Anterior cingulate cortex (tissue), 58 donors: ENCODE data around the gene SEMA3B.
"Not testable (repeated sequence)": the region's sequence is repeated elsewhere in the genome, so short reads cannot be mapped to it uniquely, and the experiment has no call there.

Source experiments
- DNase-seq, 58 donors: peaks; one replicate each; lab custom pipeline; 2025; lab: John Stamatoyannopoulos, UW

Gene SEMA3B

GRCh38 chr3:50256978-50257890, 11.7 kb upstream of the SEMA3B start:
- peak in 6 of 58 donors; percentile 11 to 38 (median 28) for DNase-seq

DNA sequence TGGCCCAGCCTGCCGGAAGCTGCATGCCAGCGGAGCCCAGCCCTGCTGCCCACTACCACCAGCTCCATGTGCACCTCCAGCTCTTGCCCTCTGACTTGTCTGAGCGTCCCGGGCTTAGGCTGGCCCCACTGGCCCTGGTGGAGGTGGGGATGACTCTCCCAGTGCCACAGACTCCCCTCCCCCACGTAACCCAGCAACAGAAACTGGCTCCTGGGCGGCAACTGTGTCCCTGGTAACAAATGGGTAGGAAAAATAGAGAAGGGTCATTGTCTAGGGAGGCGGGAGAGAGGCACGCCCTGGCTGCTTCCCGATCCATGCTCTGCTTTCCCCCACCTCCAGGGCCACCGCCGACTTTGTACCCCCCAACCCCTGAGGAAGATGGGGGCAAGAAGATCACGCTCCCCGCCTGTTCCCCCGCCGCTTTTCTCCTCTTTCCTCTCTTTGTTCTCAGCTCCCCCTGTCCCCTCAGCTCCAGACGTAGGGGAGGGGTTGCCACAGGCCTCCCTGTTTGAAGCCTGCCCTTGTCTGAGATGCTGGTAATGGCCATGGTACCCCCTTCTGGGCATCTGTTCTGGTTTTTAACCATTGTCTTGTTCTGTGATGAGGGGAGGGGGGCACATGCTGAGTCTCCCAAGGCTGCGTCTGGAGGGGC, 10.8 kb upstream of the SEMA3B start:
- peak in 6 of 58 donors; percentile 22 to 41 (median 38) for DNase-seq

DNA sequence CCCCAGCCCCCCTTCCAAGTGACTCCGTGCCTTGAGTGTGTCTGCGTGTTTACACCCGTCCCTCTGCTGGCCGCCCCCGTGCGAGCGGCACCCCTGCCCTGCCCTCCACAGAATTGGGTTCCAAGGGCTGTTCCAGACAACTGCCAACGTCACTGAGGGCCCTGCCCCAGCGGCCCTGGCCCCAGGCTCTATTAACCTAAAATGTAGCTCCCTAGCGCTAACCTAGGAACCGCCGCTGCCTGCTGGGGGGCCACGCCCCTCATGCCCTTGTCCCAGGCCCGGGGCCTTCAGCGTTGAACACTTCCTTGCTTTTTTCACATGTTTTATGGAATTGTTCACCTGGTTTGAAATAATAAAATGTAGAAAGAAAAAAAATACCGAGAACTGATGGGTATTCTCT, 10.0 kb upstream of the SEMA3B start:
- peak in 1 of 58 donors; percentile 34 for DNase-seq

GRCh38 chr3:50259432-50260026, 9.4 kb upstream of the SEMA3B start:
- no peak for DNase-seq

GRCh38 chr3:50260027-50260941, 8.7 kb upstream of the SEMA3B start:
- DNase-seq, result peak; percentile 62 to 97 (median 92)

DNA sequence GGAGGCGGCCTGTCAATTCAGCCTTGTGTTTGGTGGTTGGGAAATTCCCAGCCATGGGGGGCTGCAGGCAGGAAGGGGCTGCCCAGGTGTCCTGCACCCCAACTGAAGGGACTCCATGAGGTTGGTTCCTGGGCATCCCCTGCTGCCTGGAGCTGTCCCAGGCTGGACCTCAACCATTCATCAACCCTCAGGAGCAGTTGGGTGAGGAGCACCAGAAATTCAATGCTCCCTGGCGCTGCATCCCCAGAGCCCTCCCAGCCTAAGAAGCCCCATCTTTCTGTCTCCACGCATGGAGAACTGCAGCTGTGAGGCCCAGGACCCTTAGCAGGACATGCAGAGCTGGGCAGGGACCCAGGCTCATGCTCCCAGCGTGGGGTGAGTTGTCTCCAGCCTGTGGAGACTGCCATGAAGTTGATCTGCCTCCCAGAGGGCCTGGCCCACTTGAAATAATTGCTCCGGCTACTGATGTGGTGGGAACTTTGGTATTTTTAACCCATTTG, 8.0 kb upstream of the SEMA3B start:
- peak in 8 of 58 donors; percentile 36 to 78 (median 60) for DNase-seq

DNA sequence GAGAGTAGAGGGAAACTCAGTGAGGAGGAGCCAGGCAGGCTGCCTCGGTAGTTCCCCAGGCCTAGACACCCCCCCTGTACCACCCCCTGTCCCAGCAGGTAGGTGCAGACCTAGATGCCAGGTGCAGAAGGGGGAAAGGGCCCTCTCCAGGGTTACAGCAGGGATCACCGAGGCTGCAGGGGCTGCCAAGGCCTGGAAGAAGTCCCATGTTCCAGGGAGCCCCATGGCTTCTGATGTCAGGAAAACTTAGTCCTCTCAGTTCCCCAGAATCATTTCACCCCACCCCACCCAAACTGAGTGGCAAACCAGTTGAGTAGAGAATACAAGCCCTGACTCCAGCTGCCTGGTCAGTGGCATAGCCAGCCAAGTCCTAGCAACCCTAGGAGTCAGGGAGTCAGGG, 7.4 kb upstream of the SEMA3B start:
- peak in 2 of 58 donors; percentile 32 to 57 for DNase-seq

- DNase-seq, result not testable (repeated sequence)
Observed at GRCh38 chr3:50262200-50262599, 6.7 kb upstream of the SEMA3B start.

DNA sequence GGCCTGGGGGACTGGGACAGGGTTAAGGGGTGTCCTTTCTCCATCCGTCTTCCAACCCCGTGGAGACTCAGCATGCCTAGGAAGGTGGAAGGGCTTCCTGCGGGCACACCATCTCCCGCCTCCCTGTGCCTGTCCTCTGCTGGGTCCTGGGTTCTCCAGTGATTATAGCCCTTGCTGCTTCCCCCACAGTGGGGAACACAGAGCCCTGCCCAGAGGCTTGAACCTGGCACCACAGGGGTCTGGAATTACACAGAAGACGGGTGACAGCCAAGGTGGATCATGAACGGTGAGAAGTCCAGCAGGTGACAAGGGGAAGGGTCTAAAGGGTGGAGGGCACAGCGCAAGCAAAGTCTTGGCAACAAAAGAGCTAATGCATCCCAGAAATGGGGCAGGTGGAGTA, 6.2 kb upstream of the SEMA3B start:
- DNase-seq, result no peak

DNA sequence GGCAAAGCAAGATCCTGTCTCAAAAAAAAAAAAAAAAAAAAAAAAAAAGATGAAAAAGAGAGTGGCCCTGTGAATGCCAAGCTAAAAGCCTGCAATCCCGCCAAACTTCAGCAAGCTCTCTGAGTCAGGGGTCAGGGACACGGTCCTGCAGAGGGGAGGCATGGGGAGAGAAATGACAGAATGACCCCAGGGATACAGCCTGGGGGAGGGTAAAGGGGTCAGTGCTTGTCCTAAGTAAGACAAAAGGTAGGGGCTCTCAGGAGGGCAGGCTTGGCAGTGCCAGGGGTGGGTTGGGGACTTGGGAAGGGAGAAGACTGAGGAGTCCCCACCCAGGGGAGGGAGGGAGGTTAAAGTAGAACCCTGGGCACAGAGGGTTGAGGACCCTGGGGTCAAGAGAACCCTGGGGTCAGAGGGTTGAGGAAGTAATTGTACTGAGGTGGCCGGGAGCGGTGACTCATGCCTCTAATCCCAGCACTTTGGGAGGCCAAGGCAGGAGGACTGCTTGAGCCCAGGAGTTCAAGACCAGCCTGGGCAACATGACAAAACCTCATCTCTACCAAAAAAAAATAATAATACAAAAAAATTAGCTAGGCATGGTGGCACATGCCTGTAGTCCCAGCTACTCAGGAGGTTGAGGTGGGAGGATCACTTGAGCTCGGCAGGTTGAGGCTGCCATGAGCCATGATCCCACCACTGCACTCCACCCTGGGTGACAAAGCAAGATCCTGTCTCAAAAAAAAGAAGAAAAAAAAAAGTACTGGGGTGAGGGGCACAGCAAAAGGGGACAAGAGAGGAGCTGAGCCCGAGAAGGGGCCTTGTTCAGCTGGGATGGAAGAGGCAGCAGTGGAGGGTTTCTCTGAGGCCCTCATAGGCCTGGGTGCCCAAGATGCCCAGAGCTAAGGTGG, 5.2 kb upstream of the SEMA3B start:
- no peak for DNase-seq

DNA sequence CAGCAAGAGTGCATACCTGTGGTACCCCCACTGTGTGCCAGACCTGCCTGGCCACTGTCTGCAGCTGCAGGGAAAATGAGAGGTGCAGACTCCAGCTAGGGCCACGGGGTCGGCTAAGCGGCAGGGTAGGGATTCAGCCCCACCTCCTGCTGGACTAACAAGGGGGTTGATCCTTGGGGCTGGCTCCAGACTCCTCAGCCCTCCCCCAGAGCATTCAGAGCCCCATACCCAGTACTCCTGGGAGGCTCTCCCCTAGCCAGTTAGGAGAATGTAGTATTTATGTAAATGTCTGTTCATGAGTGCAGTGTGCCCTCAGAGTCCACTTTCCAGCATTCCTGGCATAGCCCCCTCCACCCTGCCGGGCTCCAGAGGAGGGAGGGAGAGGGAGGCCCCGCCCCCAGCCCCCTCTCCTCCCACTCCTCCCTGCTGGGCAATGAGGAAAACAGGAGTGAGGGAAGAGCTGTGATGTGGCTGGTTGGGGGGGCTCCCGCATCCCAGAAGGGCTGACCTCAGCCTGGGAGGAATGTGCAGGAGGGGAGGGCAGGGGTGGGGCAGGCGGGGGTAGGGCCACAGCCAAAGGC, 4.5 kb upstream of the SEMA3B start:
- peak in 50 of 58 donors; percentile 11 to 90 (median 65) for DNase-seq

DNA sequence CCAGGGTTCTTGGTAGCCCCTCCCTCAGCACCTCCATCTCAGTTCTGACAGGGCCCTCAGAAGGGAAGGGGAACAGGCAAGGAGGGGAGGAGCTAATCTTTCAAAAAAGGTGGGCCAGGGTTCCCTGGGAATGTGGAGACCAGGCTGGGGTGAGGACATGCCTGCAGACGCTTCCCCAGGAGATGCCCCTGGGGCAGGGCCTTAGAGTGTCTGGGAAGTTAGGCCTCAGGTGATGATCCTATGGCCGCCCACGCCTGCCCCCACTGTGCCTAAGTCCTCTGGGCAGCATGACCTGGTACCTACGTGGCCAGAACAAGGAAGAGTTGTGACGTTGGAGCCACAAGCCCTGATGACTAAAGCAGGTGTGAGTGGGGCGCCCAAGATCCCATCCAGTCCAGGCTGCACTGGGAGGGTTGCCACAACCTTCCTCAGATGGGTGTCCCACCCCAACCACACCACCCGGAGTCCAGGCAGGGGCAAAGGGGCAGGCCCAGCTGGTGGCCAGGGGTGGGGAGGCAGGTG, 3.9 kb upstream of the SEMA3B start:
- no peak for DNase-seq

GRCh38 chr3:50265571-50265970, 3.4 kb upstream of the SEMA3B start:
- no peak for DNase-seq

GRCh38 chr3:50266017-50266416, 2.9 kb upstream of the SEMA3B start:
- no peak for DNase-seq

DNA sequence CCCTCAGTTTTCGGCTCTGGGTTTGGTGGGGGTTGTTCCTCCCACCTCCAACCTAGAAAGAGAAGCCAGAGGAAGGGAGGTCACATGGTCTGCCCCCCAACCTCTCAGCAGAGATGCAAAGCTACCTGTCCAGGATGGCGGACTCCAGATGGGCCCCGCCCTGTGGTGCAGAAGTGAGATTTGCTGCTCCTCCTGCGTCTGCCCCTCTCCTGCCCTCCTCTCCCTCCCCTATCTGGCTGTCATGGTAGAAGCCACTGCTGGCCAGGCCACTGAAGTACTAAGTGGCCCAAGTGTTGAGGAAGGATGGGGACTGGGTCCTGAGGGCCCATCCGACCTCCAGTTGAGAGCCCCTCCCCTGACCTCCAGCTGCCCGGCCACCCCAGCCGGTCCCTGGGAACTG, 2.1 kb upstream of the SEMA3B start:
- peak in 1 of 58 donors; percentile 37 for DNase-seq

DNA sequence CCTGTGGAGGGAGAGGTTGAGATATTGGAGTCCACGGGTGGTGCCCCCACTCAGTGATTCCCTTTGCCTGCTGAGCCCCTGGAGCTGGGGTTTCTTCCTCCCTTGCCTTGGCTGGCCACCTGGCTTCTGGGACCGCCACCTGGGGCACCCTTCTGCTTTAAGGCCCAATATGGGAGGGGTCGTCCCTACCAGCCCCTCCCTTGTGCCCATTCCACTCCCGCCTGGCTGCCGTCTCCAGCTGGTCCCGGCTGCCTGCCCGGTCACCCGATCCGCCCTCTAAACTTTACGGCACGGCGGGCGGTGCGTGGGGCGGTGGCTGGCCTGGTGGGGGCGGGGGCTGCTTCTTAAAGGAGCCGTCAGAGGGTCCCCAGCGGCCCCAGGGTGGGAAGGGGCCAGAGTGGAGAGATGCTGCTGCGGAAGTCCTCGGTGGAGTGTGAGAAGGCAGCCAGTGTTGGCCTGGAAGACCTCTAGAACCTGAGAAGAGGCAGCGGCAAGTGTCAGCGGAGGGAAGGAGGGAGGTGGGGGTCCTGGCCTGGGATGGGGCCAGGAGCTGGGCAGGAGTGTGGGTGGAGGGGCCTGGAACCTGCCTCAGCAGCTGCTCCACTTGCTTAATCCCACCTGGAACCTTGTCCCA, 1.6 kb upstream of the SEMA3B start:
- DNase-seq, result peak in 49 of 58 donors; percentile 19 to 81 (median 55)

- DNase-seq, result no peak
Observed at GRCh38 chr3:50268276-50268675, 671 bp upstream of the SEMA3B start.

DNA sequence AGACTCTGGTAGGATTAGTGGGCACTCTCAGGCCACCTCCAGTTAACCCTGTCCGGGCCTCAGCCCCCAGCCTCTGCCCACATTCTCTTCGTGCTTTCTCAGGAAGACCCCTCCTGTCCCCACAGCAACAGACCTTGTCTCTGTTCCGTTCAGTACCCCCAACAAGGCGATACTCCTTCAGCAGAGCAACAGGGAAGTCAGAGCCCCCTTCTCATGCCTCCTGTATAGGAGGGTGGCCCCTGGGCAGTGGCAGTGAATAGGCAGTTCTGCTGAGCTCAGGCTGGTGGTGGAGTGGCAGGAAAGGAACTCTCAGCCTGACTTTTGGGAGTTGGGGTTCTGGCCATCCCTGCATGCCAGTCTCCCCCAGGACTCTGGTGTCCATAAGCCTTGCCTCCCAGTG, 513 bp downstream of the SEMA3B start:
- DNase-seq, result no peak
